HG02642 (cell line): ENCODE data around the gene CCN6.
"Not testable (repeated sequence)": the region's sequence is repeated elsewhere in the genome, so short reads cannot be mapped to it uniquely, and the experiment has no call there.

Source experiments
- ATAC-seq: cut with Tn5 transposase; IDR thresholded peaks from one replicate; pipeline ENCODE4 v1.9.1; 2021; ENCODE audit warnings: mild to moderate bottlenecking; ENCODE audit not compliant: unreplicated experiment, poor library complexity

CCN6 gene

GRCh38 chr6:112049026-112049799 lies 4.7 kb upstream of the CCN6 start:
- ATAC-seq = no peak

GRCh38 chr6:112049996-112050395 lies 3.9 kb upstream of the CCN6 start:
- ATAC-seq = no peak

- ATAC-seq = no peak
These were observed 3.5 kb upstream of the CCN6 start for GRCh38 chr6:112050429-112050828.

GRCh38 chr6:112051251-112051740 lies 2.6 kb upstream of the CCN6 start:
- not testable (repeated sequence) for ATAC-seq

GRCh38 chr6:112054555-112055190 lies 769 bp downstream of the CCN6 start:
- no peak for ATAC-seq

- ATAC-seq = no peak
These were observed 4.5 kb downstream of the CCN6 start for GRCh38 chr6:112058243-112059032.

GRCh38 chr6:112061605-112062004 lies 7.7 kb downstream of the CCN6 start:
- no peak for ATAC-seq

GRCh38 chr6:112062966-112063365 lies 9.1 kb downstream of the CCN6 start:
- ATAC-seq = no peak

- no peak for ATAC-seq
These were observed 11.6 kb downstream of the CCN6 start for GRCh38 chr6:112065426-112065986.

- no peak for ATAC-seq
These were observed 12.7 kb downstream of the CCN6 start for GRCh38 chr6:112066606-112067005.

GRCh38 chr6:112081569-112081968 lies 27.7 kb downstream of the CCN6 start:
- ATAC-seq = no peak

- ATAC-seq = no peak
These were observed 31.6 kb downstream of the CCN6 start for GRCh38 chr6:112085286-112086065.

- peak; percentile 28 for ATAC-seq
These were observed 32.8 kb downstream of the CCN6 start for GRCh38 chr6:112086744-112087135.

GRCh38 chr6:112087136-112087911 lies 33.4 kb downstream of the CCN6 start, which contains the start of the genes FAM229B and TUBE1:
Gene FAM229B, plus strand, starts transcription at chr6:112087591. Its CDS starts 11,693 bp downstream, at chr6:112099284.
Gene TUBE1, minus strand, starts transcription at chr6:112087482. Its CDS starts 48 bp downstream, at chr6:112087434.
- ATAC-seq = peak; percentile 99

- no peak for ATAC-seq
These were observed 34.0 kb downstream of the CCN6 start for GRCh38 chr6:112087916-112088315.

- no peak for ATAC-seq
These were observed 43.0 kb downstream of the CCN6 start for GRCh38 chr6:112096901-112097300.

- ATAC-seq = no peak
These were observed 46.7 kb downstream of the CCN6 start for GRCh38 chr6:112100561-112100960.

GRCh38 chr6:112106026-112106425 lies 52.1 kb downstream of the CCN6 start:
- ATAC-seq = not testable (repeated sequence)

GRCh38 chr6:112106562-112106961 lies 52.7 kb downstream of the CCN6 start:
- no peak for ATAC-seq
